SK-N-SH (cell line): Measurements from ENCODE around the gene ZC3H12A.

Experiments
- EZH2phosphoT487 ChIP-seq: fragments of 200-600 bp; sonication (generic); IDR thresholded peaks from 2 replicates; pipeline ENCODE4 v1.6.1; 2017; ENCODE audit warnings: low read depth, mixed run types, mild to moderate bottlenecking, antibody characterized with exemption, moderate library complexity, borderline replicate concordance
- FOXJ3 ChIP-seq: sonication (generic); formaldehyde crosslinking; IDR thresholded peaks from 2 replicates; pipeline ENCODE4 v1.5.1; 2020; ENCODE audit warnings: mild to moderate bottlenecking, missing genetic modification reagents
- POLR2AphosphoS5 ChIP-seq: IDR thresholded peaks from 2 replicates; pipeline ENCODE4 v1.6.1; 2012; ENCODE audit warnings: low read depth, low read length
- RAD21 ChIP-seq: IDR thresholded peaks from 2 replicates; pipeline ENCODE4 v1.6.1; 2012; ENCODE audit warnings: mild to moderate bottlenecking, low read length
- SMC3 ChIP-seq: IDR thresholded peaks from 2 replicates; pipeline ENCODE4 v1.6.1; 2012; ENCODE audit warnings: low read depth, low read length, improper control_type of control experiment
- TAF1 ChIP-seq: IDR thresholded peaks from 2 replicates; pipeline ENCODE4 v1.6.1; 2012; ENCODE audit warnings: low read depth, mild to moderate bottlenecking, low read length, moderate library complexity, borderline replicate concordance
- TF ChIP-seq, protein P1 (sequence below): fragments of 200-600 bp; sonication (generic); IDR thresholded peaks from 2 replicates; pipeline ENCODE4 v1.6.1; 2017; ENCODE audit warnings: antibody characterized with exemption, mild to moderate bottlenecking, moderate library complexity
- TF ChIP-seq, protein P2 (sequence below): fragments of 150-350 bp; IDR thresholded peaks from 2 replicates; pipeline ENCODE4 v1.6.1; 2016; ENCODE audit warnings: mild to moderate bottlenecking, low read depth, low read length
- TF ChIP-seq, protein P3 (sequence below): IDR thresholded peaks from 2 replicates; pipeline ENCODE4 v1.4.0; 2012; ENCODE audit warnings: low read depth, borderline replicate concordance
- TF ChIP-seq, protein P4 (sequence below): fragments of 150-350 bp; IDR thresholded peaks from 2 replicates; pipeline ENCODE4 v1.6.1; 2017; ENCODE audit warnings: antibody characterized with exemption, low read length, low read depth, borderline replicate concordance

DNA sequence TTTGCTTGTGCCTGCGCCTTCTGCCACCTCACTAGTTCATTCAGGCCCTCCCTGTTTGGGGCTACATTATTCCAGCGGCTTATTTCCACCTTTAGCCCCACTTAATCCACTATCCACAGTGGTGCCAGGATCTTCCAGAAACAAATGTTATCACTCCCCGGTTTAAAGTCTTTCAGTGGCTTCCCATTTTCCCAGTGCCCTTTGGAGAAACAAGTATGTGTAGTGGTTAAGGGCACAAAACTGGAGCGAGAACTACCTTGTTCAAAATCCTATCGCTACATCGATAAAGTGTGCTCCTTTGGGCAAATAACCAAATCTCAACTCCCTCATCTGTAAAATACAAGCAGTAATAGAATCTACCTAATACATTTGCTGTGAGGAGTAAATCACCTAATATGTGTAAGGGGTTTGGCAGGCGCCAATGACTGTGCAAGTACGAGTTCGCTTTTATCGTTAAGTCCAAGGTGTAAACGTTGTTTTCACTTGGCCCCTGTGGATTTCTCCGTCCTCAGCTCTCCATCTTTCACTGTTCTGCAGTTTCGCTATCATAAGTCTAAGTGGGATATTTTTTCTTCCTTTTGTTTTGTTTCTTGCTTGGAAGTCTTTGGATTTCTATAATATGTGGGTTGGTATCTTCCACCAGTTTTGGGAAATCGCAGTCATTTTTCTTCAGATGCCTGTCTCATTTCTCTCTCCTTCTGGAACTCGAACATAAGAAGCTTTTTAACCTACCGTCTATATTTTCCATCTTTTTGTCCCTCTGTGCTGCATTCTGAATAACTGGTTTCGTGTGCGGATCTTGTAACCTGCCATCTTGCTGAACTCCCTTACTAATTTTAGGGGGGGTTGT is 41.0 kb downstream of the ZC3H12A start:
- TF ChIP-seq, protein P1, sequence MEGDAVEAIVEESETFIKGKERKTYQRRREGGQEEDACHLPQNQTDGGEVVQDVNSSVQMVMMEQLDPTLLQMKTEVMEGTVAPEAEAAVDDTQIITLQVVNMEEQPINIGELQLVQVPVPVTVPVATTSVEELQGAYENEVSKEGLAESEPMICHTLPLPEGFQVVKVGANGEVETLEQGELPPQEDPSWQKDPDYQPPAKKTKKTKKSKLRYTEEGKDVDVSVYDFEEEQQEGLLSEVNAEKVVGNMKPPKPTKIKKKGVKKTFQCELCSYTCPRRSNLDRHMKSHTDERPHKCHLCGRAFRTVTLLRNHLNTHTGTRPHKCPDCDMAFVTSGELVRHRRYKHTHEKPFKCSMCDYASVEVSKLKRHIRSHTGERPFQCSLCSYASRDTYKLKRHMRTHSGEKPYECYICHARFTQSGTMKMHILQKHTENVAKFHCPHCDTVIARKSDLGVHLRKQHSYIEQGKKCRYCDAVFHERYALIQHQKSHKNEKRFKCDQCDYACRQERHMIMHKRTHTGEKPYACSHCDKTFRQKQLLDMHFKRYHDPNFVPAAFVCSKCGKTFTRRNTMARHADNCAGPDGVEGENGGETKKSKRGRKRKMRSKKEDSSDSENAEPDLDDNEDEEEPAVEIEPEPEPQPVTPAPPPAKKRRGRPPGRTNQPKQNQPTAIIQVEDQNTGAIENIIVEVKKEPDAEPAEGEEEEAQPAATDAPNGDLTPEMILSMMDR: no peak
- TF ChIP-seq TAF1: no peak
- no peak for TF ChIP-seq SMC3
- TF ChIP-seq RAD21: no peak
- TF ChIP-seq, protein P2, sequence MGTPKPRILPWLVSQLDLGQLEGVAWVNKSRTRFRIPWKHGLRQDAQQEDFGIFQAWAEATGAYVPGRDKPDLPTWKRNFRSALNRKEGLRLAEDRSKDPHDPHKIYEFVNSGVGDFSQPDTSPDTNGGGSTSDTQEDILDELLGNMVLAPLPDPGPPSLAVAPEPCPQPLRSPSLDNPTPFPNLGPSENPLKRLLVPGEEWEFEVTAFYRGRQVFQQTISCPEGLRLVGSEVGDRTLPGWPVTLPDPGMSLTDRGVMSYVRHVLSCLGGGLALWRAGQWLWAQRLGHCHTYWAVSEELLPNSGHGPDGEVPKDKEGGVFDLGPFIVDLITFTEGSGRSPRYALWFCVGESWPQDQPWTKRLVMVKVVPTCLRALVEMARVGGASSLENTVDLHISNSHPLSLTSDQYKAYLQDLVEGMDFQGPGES: no peak
- TF ChIP-seq FOXJ3 (CRISPR knock-in tag): no peak
- no peak for TF ChIP-seq POLR2AphosphoS5
- TF ChIP-seq, protein P3, sequence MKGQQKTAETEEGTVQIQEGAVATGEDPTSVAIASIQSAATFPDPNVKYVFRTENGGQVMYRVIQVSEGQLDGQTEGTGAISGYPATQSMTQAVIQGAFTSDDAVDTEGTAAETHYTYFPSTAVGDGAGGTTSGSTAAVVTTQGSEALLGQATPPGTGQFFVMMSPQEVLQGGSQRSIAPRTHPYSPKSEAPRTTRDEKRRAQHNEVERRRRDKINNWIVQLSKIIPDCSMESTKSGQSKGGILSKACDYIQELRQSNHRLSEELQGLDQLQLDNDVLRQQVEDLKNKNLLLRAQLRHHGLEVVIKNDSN: no peak
- TF ChIP-seq EZH2phosphoT487: no peak
- TF ChIP-seq, protein P4, sequence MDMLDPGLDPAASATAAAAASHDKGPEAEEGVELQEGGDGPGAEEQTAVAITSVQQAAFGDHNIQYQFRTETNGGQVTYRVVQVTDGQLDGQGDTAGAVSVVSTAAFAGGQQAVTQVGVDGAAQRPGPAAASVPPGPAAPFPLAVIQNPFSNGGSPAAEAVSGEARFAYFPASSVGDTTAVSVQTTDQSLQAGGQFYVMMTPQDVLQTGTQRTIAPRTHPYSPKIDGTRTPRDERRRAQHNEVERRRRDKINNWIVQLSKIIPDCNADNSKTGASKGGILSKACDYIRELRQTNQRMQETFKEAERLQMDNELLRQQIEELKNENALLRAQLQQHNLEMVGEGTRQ: no peak
